Ovary (tissue), 3 donors: ENCODE results near the gene CCDC60.

Experiments
- CTCF ChIP-seq, 3 donors: fragments of 450-650 bp in 2 of 3; fragments of 200-600 bp in 1 of 3; IDR thresholded peaks; one replicate each; pipeline versions ENCODE4 v1.5.1 to v1.8.0; 2016 to 2022; ENCODE audit warnings: antibody characterized with exemption in 3 of 3, mild to moderate bottlenecking in 1 of 3
- EP300 ChIP-seq: sonication (generic); formaldehyde crosslinking; IDR thresholded peaks from one replicate; pipeline ENCODE4 v1.6.1; 2017; ENCODE audit warnings: antibody characterized with exemption
- donor health status: DM: no; HTN: no; CAD: no.

DNA sequence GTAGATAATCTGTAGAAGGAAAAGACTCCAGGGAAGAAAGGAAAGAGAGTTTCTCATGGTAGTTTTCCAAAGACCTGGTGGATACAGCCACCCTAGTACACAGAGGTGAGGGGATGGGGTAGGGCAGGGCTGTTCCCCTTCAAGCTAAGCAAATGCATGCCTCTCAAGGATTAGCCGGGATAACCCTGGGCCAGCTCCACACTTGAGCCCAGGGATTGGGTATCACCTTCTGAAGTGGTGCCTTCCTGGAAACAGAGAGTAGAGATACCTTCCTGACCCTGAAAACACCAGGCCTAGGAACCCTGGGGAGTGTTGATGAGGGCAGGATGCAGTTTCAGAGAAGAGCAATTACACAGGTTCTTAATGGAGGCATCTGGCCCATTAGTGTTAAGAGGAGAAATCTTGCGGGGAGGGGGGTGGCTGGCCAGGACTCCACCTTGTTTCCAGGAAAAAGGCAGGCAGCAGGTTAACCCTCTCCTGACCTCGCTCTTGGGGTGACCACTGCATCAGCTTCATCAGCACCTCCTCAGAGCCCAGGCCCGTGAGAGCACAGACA is 152.1 kb downstream of the CCDC60 start:
- no peak for TF ChIP-seq CTCF (IDR thresholded peaks at IDR 0.05)
- TF ChIP-seq EP300, result no peak
